ENCODE measurements around the gene MAML2. TPM values are rescaled to one million over a fixed set of nuclear protein-coding genes. Genes with fewer than 3 reads are reported as not detected.

The MAML2 gene
- polyA plus RNA-seq, 1 of the 3 experiments (the other 2 are of a cell fraction) = 20.1 TPM

GRCh38 chr11:96019810-96020747 is 322.9 kb downstream of the MAML2 start:
- H3K27me3 ChIP-seq (ENCODE audit: insufficient read depth) = no peaks in the 10 kb centered on the region
- no peaks in the 10 kb centered on the region for H4K20me1 ChIP-seq (ENCODE audit: insufficient read depth)
- H3K4me1 ChIP-seq (ENCODE audit: control insufficient read depth in 1 of 2, insufficient read depth in 2 of 2, low read depth in 1 of 2, low read length in 1 of 2) = peaks cover 0 to 5% of the 10 kb centered on the region in 2 experiments; a peak in 2 of 4 replicates
- DNase-seq = no peak
- 0 out of 2 replicates have a peak overlapping the region, but pooled peaks have one; percentile 4 for H3K4me2 ChIP-seq
- H3K27ac ChIP-seq (ENCODE audit: low read depth in 2 of 2, low read length in 1 of 2) = peak overlapping the region in 1 of 2 experiments; percentile 29; a peak in 1 of 4 replicates
- POLR2A ChIA-PET = no interaction called here
- H3K9ac ChIP-seq = no peak overlapping the region
- peaks cover 21% of the 10 kb centered on the region for H3F3A ChIP-seq (replicated peaks; ENCODE audit: insufficient read depth)
- no peak overlapping the region for H2AFZ ChIP-seq (ENCODE audit: low read depth)
- TF ChIP-seq CHD2 (IDR thresholded peaks at IDR 0.05; ENCODE audit: low read length, partially characterized antibody) (no peak), RFX5 (IDR thresholded peaks at IDR 0.05; ENCODE audit: low read length) (no peak)
- WGBS (ENCODE audit: low lambda C conversion rate) = 83% methylated on average over 8 of the region's 8 CpGs
- no peaks in the 10 kb centered on the region for H3K9me2 ChIP-seq
- H3K36me3 ChIP-seq (replicated peaks in 1 of 2; ENCODE audit: control insufficient read depth in 1 of 2, insufficient read depth in 2 of 2, low read length in 1 of 2) = peaks cover 0 to 2% of the 10 kb centered on the region in 2 experiments
- H3K79me2 ChIP-seq (ENCODE audit: insufficient read depth) = peaks cover 9% of the 10 kb centered on the region; the same call in 1 of the 2 replicates
- no peaks in the 10 kb centered on the region for H3K9me3 ChIP-seq
- CTCF ChIA-PET = no interaction called here
- no peak overlapping the region for H3K4me3 ChIP-seq (ENCODE audit: low read depth in 2 of 2, low read length in 1 of 2)

GRCh38 chr11:96019281-96019680 is 323.7 kb downstream of the MAML2 start:
- Histone ChIP-seq H3K4me3 (ENCODE audit: low read depth in 2 of 2, low read length in 1 of 2) (no peak overlapping the region), H3K36me3 (replicated peaks in 1 of 2; ENCODE audit: control insufficient read depth in 1 of 2, insufficient read depth in 2 of 2, low read length in 1 of 2) (peaks cover 0 to 2% of the 10 kb centered on the region in 2 experiments), H3K4me2 (no peak overlapping the region), H2AFZ (ENCODE audit: low read depth) (no peak overlapping the region), H3K27ac (ENCODE audit: low read depth in 2 of 2, low read length in 1 of 2) (no peak overlapping the region; a peak in 1 of 4 replicates), H3K9ac (no peak overlapping the region), H3K9me2 (no peaks in the 10 kb centered on the region), H3K9me3 (no peaks in the 10 kb centered on the region), H3K79me2 (ENCODE audit: insufficient read depth) (peaks cover 13% of the 10 kb centered on the region; the same call in 1 of the 2 replicates), H4K20me1 (ENCODE audit: insufficient read depth) (no peaks in the 10 kb centered on the region), H3K27me3 (ENCODE audit: insufficient read depth) (no peaks in the 10 kb centered on the region), H3K4me1 (ENCODE audit: control insufficient read depth in 1 of 2, insufficient read depth in 2 of 2, low read depth in 1 of 2, low read length in 1 of 2) (peaks cover 0 to 3% of the 10 kb centered on the region in 2 experiments; a peak in 2 of 4 replicates), H3F3A (replicated peaks; ENCODE audit: insufficient read depth) (peaks cover 26% of the 10 kb centered on the region)
- ChIA-PET POLR2A (no interaction called here), CTCF (no interaction called here)
- TF ChIP-seq EP300 (IDR thresholded peaks at IDR 0.05; ENCODE audit: borderline replicate concordance in 1 of 2, low read depth in 1 of 2, low read length in 1 of 2) = no peak
- no peak for TF ChIP-seq TAF1 (IDR thresholded peaks at IDR 0.05; ENCODE audit: borderline replicate concordance, low read depth, low read length)
- no peak for TF ChIP-seq PBX3 (IDR thresholded peaks at IDR 0.05)
- TF ChIP-seq REST (IDR thresholded peaks at IDR 0.05; ENCODE audit: low read depth, low read length) = no peak
- no peak for TF ChIP-seq RCOR1 (IDR thresholded peaks at IDR 0.05; ENCODE audit: low read length)
- TF ChIP-seq FOXM1 (IDR thresholded peaks at IDR 0.05; ENCODE audit: low read depth) = no peak
- TF ChIP-seq MEF2A (IDR thresholded peaks at IDR 0.05; ENCODE audit: borderline replicate concordance, low read depth) = no peak
- TF ChIP-seq MXI1 (IDR thresholded peaks at IDR 0.05; ENCODE audit: low read depth, low read length) = no peak
- no peak for TF ChIP-seq TEAD4 (IDR thresholded peaks at IDR 0.05; ENCODE audit: borderline replicate concordance, insufficient read depth)
- TF ChIP-seq GATA2 (CRISPR knock-in tag; IDR thresholded peaks at IDR 0.05) = no peak
- no peak for TF ChIP-seq GABPA (IDR thresholded peaks at IDR 0.05; ENCODE audit: low read depth)
- TF ChIP-seq FOSL2 (IDR thresholded peaks at IDR 0.05; ENCODE audit: borderline replicate concordance, low read depth) = no peak
- no peak for TF ChIP-seq CHD2 (IDR thresholded peaks at IDR 0.05; ENCODE audit: low read length, partially characterized antibody)
- DNase-seq = no peak

Measured in SK-N-SH (cell line).